ENCODE data around the gene SLC40A1. TPM values are rescaled to one million over a fixed set of nuclear protein-coding genes. Genes with fewer than 3 reads are reported as not detected.

SLC40A1 gene
- total and polyA plus RNA-seq, 2 of the 13 experiments (the other 11 are each of a cell fraction or from before 2014, with no cell fraction given): 10.6 to 24.9 TPM

GRCh38 chr2:189582140-189582808, 1.7 kb upstream of the SLC40A1 start:
- ATAC-seq (no peak), DNase-seq (ENCODE audit: low spot score) (no peak), FAIRE-seq (no peak)
- intact Hi-C loops (cut with micrococcal nuclease; ENCODE audit: unreplicated experiment): no loop called here
- ChIA-PET POLR2A (no interaction called here), CTCF (ENCODE audit: low intra/inter-chr PET ratio, low total read pairs) (no interaction called here)
- Histone ChIP-seq H3K27ac (ENCODE audit: extremely low read length, insufficient read depth, low read length) (no peak overlapping the region), H3K79me2 (ENCODE audit: insufficient read depth, low read length) (peaks cover 2% of the 10 kb centered on the region), H2AFZ (ENCODE audit: low read length) (peak overlapping the region; percentile 10), H3K4me1 (ENCODE audit: insufficient read depth, low read length) (peaks cover 52% of the 10 kb centered on the region), H3K36me3 (replicated peaks in 1 of 2; ENCODE audit: control insufficient read depth in 1 of 2, insufficient read depth in 2 of 2, low read length in 2 of 2) (no peaks in the 10 kb centered on the region), H3K27me3 (ENCODE audit: control insufficient read depth in 1 of 2, insufficient read depth in 2 of 2, low read length in 2 of 2) (peaks cover 0 to 11% of the 10 kb centered on the region in 2 experiments; a peak in 2 of 5 replicates), H3K9ac (ENCODE audit: insufficient read depth, low read depth, low read length) (no peak overlapping the region), H4K20me1 (ENCODE audit: insufficient read depth, low read length) (no peaks in the 10 kb centered on the region), H3K4me3 (replicated peaks in 1 of 3; ENCODE audit: insufficient read depth in 1 of 3, low read depth in 2 of 3, low read length in 3 of 3) (peak overlapping the region in 1 of 3 experiments; percentile 77; a peak in 1 of 6 replicates), H3K4me2 (ENCODE audit: low read depth, low read length) (peak overlapping the region; percentile 96), H3K9me3 (ENCODE audit: low read length) (no peaks in the 10 kb centered on the region)
- no TSS peak for BruUV-seq (replicated peaks)
- in situ Hi-C loops (cut with HindIII; ENCODE audit: extremely low pct_ligation_motif_present, low pct_unique_long_range_greater_than_20kb): no loop called here
- 20% methylated on average over 6 of the region's 6 CpGs for WGBS (ENCODE audit: low lambda C conversion rate)
- TF ChIP-seq ATF1 (CRISPR knock-in tag; IDR thresholded peaks at IDR 0.05) (no peak), NFIB (CRISPR knock-in tag; IDR thresholded peaks at IDR 0.05; ENCODE audit: borderline replicate concordance) (no peak), ZFP1 (CRISPR knock-in tag; IDR thresholded peaks at IDR 0.05) (no peak), THAP7 (CRISPR knock-in tag; IDR thresholded peaks at IDR 0.05) (no peak), MXI1 (IDR thresholded peaks at IDR 0.05; ENCODE audit: borderline replicate concordance, low read depth, low read length) (no peak), ZNF749 (CRISPR knock-in tag; IDR thresholded peaks at IDR 0.05; ENCODE audit: borderline replicate concordance) (no peak), JUN (CRISPR knock-in tag; IDR thresholded peaks at IDR 0.05) (no peak), ZNF274 (CRISPR knock-in tag; IDR thresholded peaks at IDR 0.05) (no peak), NKX3-1 (CRISPR knock-in tag; IDR thresholded peaks at IDR 0.05) (no peak), PRPF4 (IDR thresholded peaks at IDR 0.05; ENCODE audit: low read depth, low read length, poor library complexity, severe bottlenecking) (no peak), ATF2 (CRISPR knock-in tag; IDR thresholded peaks at IDR 0.05) (no peak), CTCF (CRISPR knock-in tag; IDR thresholded peaks at IDR 0.05) (no peak), ZNF17 (CRISPR knock-in tag; IDR thresholded peaks at IDR 0.05) (no peak), ZNF616 (CRISPR knock-in tag; IDR thresholded peaks at IDR 0.05; ENCODE audit: low read depth) (no peak)
